Measurements from ENCODE around the gene FCMR.

GRCh38 chr1:206935491-206936067 is 13.8 kb upstream of the FCMR start:
- TF ChIP-seq FOXJ3 (CRISPR knock-in tag; IDR thresholded peaks at IDR 0.05) (no peak), E2F1 (CRISPR knock-in tag; IDR thresholded peaks at IDR 0.05) (no peak), ETV6 (IDR thresholded peaks at IDR 0.05; ENCODE audit: borderline replicate concordance in 1 of 2, low read depth in 2 of 2, low read length in 1 of 2) (no peak; a peak in 1 of 4 replicates), ETV6 (CRISPR knock-in tag; IDR thresholded peaks at IDR 0.05; ENCODE audit: borderline replicate concordance) (no peak)
- TF ChIP-seq, protein P1, sequence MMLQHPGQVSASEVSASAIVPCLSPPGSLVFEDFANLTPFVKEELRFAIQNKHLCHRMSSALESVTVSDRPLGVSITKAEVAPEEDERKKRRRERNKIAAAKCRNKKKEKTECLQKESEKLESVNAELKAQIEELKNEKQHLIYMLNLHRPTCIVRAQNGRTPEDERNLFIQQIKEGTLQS (IDR thresholded peaks at IDR 0.05), result no peak
- TF ChIP-seq, protein P1 (CRISPR knock-in tag; conservative IDR thresholded peaks at IDR 0.05), result no peak

All from K562 (cell line).